IPS-NIHi11 (cell line): ENCODE results near the gene SPATA32.

Experiments
- DNase-seq: peaks from one replicate; pipeline ENCODE4 v3.0.0; 2012; ENCODE audit warnings: mixed read lengths, low spot score

The SPATA32 gene

DNA sequence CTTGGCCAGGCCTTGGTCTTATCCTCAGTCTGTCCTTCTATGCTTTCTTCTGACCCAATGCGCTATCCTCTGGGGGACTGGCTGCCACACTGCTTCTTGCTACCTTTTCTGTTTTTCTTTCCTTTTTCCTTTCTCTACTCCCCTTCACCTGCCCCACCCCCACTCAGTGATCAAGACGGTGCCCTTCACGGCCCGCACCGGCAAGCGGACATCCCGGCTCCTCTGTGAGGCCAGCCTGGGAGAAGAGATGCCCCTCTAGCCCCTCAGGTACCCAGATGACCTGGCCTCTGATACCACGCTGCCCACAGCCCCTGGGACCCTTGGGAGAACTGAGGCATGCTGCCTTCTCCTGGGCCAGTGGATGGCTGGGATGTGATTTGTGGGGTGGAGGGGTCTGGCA is 15.6 kb downstream of the SPATA32 start:
- no peak for DNase-seq

GRCh38 chr17:45244725-45245656 is 16.9 kb downstream of the SPATA32 start:
- no peak for DNase-seq

- DNase-seq, result no peak
These were observed 18.1 kb downstream of the SPATA32 start for GRCh38 chr17:45243750-45244149.

DNA sequence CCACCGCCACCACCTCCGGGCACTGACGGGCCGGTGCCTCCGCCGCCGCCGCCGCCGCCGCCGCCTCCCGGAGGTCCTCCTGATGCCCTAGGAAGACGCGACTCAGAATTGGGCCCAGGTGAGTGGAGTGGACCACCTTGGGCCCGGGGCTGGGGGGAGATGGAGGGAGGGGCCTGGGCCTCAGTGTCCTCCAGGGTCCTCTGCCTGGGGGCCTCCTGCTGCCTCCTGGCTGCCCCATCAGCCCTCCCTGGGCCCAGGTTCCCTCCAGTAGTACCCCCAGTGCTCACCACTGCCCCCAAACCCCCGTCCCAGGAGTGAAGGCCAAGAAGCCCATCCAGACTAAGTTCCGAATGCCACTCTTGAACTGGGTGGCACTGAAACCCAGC is 19.9 kb downstream of the SPATA32 start:
- no peak for DNase-seq

GRCh38 chr17:45241328-45242028 is 20.4 kb downstream of the SPATA32 start:
- peak; percentile 72 for DNase-seq

GRCh38 chr17:45240905-45241327 is 21.0 kb downstream of the SPATA32 start:
- no peak for DNase-seq

DNA sequence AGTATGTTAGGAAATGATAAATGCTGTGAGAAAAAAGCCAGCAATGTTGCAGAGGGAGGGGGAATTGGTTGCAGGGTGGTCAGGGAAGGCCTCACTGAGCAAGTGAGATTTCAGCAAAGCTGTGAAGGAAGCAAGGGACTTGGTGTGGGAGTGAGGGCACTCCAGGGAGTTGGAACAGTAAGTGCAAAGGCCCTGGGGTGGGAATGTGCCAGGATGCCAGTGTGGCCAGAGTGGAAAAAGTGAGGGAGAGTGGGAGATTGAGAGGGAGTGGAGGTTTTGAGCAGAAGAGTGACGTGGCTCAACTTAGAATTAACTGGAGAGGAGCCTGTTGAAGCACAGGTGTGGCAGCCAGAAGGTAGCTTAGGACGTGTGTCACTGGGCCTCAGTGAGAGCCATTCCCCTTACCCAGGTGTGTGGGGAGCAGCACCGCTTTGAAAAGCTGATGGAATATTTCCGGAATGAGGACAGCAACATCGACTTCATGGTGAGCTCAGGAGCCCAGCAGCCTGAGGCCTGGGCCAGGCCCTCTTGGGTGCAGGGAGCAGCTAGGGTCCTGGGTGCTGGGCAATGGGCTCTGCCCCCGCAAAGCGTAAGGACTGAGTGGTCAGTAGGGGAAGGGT is 23.6 kb downstream of the SPATA32 start:
- no peak for DNase-seq

GRCh38 chr17:45237686-45238085 is 24.2 kb downstream of the SPATA32 start:
- no peak for DNase-seq

GRCh38 chr17:45236282-45236606 is 25.6 kb downstream of the SPATA32 start:
- no peak for DNase-seq

DNA sequence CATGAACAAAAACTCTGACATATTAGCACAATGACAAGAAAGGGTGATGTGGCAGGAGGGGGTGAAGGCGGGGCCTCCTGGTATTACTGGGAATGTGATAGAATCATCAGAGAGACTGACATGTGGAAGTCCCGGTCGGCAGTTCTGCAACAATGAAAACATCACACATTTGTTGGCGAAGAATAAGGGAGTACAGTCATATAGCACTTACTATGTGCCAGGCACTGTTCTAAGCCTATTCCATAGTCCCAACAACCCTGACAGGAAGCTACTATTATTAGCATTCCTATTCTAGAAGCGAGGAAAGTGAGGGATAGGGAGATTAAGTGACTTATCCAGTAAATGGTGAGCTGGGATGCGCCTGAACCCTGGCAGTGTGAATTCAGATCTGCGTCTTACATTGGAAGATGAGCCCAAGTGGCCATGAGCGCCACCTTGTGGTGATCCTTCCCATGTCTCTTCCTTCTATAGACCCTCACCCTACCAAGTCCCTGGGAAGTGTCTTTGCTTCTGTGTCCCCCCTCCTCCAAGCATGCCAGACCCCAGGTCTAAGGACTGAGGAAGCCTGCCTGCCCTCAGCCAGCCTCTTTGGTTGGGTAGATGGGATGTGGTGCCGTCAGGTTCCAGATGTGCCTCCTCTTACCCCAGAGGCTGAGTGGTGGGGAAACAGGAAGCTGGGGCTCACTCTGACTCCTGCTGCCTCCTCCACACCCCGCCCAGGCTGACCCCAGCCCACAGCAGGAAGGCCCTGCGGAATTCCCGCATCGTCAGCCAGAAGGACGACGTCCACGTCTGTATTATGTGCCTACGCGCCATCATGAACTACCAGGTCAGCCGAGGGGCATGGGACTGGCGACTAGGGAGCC is 26.2 kb downstream of the SPATA32 start:
- DNase-seq, result peak; percentile 81

DNA sequence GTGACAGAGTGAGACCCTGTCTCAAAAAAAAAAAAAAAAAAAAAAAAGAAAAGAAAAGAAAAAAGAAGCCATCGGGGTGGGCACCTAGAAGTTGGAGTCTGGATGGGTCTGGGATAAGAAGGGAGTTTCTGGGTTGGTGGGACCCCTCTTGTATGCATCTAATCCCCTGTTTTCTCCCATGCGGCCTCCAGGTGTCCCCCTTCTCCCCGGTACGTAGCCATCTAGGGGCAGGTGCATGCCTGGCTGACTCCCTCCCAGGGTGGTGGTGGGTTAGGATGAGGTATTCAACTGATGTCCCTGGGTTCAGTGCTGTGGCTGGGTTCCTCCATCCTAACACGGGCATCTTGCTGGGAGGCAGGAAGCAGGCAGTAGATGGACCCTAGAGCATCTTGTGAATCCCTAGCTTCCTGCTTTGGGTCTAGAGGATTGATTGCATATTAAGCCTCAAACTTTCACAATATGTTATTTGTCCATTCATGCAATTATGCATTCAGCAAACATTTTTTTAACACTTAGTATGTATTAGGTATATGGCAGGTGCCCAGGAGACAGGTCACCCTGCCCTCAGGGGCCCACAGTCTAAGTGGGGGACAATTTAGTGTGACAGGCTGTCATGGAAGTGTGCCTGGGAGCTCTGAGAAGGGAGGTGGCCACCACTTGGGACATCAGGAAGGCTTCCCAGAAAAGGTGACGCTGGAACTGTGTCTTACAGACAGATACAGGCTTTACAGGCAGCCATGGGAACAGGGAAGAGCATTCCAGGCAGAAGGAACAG is 27.1 kb downstream of the SPATA32 start:
- DNase-seq, result peak; percentile 86

DNA sequence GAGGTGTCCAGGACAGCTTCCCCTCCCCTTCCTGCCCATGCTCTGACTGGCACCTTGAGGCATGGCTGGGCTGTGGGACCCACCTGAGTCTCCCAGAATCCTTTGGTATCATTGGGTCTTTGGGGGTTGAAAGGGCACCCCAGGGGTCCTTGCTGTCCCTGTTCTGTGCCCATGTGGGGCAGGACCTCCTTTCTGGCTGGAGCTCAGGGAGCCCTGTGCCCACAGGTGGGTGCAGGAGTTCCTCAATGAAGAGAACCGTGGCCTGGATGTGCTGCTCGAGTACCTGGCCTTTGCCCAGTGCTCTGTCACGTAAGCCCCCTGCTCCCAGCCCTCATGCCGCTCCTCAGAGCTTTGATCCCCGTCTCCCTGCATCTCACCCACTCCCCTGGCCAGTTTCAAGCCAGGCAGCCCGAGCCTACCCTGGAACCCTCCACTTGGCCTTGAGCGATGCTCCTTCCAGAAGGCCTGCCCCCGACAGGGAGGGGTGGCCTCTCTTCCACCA is 28.4 kb downstream of the SPATA32 start:
- DNase-seq, result no peak

- no peak for DNase-seq
These were observed 29.1 kb downstream of the SPATA32 start for GRCh38 chr17:45232514-45233422.

DNA sequence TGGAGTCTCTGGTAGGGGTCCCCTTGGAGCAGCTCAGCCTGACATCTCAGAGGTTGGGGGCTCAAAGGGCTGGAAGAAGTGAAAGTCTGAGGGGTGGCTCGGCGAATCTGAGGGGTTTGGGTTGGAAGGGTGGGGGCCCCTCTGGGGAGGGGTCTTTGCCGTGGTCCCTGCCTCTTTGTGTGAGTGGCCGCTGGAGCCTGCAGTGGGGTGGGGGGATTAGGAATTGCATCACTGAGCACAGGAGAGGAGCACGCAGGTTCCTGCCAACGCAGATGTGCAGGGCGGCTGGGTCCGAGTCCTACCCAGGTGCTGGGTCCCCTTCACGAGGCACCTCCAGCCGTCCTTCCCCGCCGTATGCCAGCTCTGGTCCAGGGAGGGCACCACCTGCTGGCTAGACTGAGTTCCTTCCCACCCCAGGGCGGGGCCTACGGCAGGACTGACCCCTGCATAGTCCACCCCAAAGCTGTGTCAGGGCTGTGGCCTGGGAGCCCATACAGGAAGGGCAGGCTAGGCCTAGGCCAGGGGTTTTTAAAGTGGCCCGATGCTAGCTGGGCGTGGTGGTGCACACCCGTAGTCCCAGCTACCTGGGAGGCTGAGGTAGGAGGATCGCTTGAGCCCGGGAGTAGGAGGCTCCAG is 30.3 kb downstream of the SPATA32 start:
- peak; percentile 85 for DNase-seq

GRCh38 chr17:45230787-45231480 is 31.0 kb downstream of the SPATA32 start:
- DNase-seq, result no peak

DNA sequence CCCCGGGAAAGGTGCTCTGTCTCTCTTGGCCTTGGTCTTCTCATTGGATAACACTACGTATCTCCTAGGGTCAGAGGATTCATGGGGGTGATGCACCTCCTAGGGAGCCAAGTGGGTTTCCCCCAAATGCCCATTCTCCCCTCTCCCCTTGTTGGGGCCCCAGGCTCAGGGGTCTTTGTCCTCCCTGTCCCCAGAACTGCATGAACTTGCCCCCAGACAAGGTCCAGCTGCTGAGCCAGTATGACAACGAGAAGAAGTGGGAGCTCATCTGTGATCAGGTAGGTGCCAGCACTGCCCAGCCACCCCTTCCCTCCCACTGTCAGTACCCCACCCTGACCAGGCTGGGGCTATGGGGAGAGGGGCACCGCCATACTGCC is 31.5 kb downstream of the SPATA32 start:
- DNase-seq, result no peak

DNA sequence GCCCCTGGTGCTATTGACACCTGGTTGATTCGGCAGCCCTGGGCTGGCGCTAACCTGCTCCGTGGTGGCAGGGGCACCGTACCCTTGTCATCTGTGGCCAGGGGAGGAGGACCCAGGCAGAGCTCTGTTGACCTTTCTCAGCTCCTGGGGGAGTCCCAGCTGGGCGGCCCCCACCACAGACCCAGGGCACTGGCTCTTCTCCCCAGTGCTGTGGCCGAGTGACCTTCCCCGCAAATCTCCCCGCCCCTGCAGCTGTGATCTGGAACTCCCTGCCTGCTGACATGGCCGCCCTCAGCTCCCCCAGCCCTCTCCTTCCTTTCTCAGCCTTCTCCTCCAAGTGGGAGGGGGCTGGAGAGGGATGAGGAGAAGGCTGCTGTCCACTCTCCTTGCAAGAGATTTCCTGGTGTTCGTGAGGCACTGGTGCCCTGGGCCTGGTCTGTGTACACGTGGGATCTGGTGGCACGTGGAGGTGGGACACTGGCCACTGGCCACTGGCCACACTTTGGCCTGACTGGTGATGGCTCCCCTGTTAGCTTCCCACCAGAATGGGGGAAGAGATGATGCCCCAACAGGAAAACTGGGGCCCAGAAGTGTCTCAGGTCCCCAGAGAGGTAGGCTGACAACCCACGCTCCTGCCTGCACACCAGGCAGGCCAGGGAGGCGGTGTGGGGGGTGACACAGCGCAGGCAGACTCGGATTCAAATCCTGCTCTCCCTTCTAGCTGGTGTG is 32.0 kb downstream of the SPATA32 start:
- no peak for DNase-seq
